ENCODE measurements around the gene PRKRIP1.

Gene PRKRIP1

DNA sequence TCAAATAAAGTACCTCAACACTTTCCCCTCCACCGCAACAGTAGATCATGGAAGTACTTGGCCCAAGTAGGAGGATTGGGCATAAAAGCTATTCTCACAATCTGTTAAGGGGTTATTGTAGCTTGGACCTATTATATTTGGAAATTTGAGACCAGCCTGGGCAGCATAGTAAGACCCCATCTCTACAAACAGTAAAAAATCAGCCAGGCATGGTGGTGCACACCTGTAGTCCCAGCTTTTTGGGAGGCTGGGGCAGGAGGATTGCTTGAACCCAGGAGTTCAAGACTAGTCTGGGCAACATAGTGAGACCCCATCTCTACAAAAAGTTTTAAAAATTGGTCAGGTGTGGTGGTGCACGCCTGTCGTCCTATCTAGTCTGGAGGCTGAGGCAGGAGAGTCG, 13.2 kb downstream of the PRKRIP1 start:
- no peaks in the 10 kb centered on the region for H3K27me3 ChIP-seq (ENCODE audit: control insufficient read depth, low read length)
- TF ChIP-seq, protein P1, sequence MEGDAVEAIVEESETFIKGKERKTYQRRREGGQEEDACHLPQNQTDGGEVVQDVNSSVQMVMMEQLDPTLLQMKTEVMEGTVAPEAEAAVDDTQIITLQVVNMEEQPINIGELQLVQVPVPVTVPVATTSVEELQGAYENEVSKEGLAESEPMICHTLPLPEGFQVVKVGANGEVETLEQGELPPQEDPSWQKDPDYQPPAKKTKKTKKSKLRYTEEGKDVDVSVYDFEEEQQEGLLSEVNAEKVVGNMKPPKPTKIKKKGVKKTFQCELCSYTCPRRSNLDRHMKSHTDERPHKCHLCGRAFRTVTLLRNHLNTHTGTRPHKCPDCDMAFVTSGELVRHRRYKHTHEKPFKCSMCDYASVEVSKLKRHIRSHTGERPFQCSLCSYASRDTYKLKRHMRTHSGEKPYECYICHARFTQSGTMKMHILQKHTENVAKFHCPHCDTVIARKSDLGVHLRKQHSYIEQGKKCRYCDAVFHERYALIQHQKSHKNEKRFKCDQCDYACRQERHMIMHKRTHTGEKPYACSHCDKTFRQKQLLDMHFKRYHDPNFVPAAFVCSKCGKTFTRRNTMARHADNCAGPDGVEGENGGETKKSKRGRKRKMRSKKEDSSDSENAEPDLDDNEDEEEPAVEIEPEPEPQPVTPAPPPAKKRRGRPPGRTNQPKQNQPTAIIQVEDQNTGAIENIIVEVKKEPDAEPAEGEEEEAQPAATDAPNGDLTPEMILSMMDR (IDR thresholded peaks at IDR 0.05; ENCODE audit: low read depth, low read length, poor library complexity, severe bottlenecking), result no peak
- TF ChIP-seq EZH2phosphoT487 (IDR thresholded peaks at IDR 0.05; ENCODE audit: borderline replicate concordance, low read length), result no peak
- H3K27ac ChIP-seq (ENCODE audit: low read depth, low read length), result no peak overlapping the region
- H4K20me1 ChIP-seq (ENCODE audit: control insufficient read depth, insufficient read depth, low read depth, low read length), result no peaks in the 10 kb centered on the region
- H3K4me3 ChIP-seq (ENCODE audit: low read length), result no peak overlapping the region
- peaks cover 14% of the 10 kb centered on the region for H3F3A ChIP-seq (ENCODE audit: control insufficient read depth, insufficient read depth)
- no peaks in the 10 kb centered on the region for H3K9me2 ChIP-seq (replicated peaks; ENCODE audit: control insufficient read depth, low read length)
- peaks cover 69% of the 10 kb centered on the region for H3K4me1 ChIP-seq (ENCODE audit: control insufficient read depth, low read length)
- peaks cover 6% of the 10 kb centered on the region; the same call in 1 of the 2 replicates for H3K9me3 ChIP-seq (ENCODE audit: control insufficient read depth, insufficient read depth, low read length)
- H3K4me2 ChIP-seq (ENCODE audit: low read length), result no peak overlapping the region
- peaks cover 100% of the 10 kb centered on the region for H3K36me3 ChIP-seq (ENCODE audit: control insufficient read depth, low read length)
- H3K79me2 ChIP-seq (ENCODE audit: control insufficient read depth, low read length), result peaks cover 81% of the 10 kb centered on the region

DNA sequence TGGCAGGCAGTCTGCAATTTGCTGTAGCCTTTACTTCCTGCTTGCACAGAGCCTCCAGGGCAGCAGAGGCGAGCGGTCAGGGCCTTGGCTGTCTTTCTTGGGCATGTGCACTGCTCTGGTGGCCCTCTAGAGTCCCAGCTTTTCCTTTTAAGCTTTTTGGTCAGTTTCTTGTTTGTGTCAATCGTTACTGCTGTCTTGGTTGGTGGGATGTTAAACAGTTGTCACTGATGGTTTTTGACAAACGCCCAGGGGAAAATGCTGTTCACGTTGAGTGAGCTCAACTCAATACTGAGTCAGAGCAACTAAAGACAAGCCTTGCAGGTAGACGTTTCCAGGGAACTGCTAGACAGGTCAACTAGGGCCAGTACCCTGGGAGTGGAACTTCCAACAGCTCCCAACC, 14.0 kb downstream of the PRKRIP1 start:
- Histone ChIP-seq H3K4me1 (ENCODE audit: control insufficient read depth, low read length) (peaks cover 69% of the 10 kb centered on the region), H3K4me2 (ENCODE audit: low read length) (no peak overlapping the region), H3K36me3 (ENCODE audit: control insufficient read depth, low read length) (peaks cover 100% of the 10 kb centered on the region), H3K9me2 (replicated peaks; ENCODE audit: control insufficient read depth, low read length) (no peaks in the 10 kb centered on the region), H3K9me3 (ENCODE audit: control insufficient read depth, insufficient read depth, low read length) (peaks cover 6% of the 10 kb centered on the region; the same call in 1 of the 2 replicates), H4K20me1 (ENCODE audit: control insufficient read depth, insufficient read depth, low read depth, low read length) (no peaks in the 10 kb centered on the region), H3K4me3 (ENCODE audit: low read length) (no peak overlapping the region), H3K27ac (ENCODE audit: low read depth, low read length) (no peak overlapping the region; the same call in 1 of the 2 replicates), H3F3A (ENCODE audit: control insufficient read depth, insufficient read depth) (peaks cover 12% of the 10 kb centered on the region), H3K79me2 (ENCODE audit: control insufficient read depth, low read length) (peaks cover 80% of the 10 kb centered on the region), H3K27me3 (ENCODE audit: control insufficient read depth, low read length) (no peaks in the 10 kb centered on the region)
- TF ChIP-seq, protein P1 (IDR thresholded peaks at IDR 0.05; ENCODE audit: low read depth, low read length, poor library complexity, severe bottlenecking), result no peak
- TF ChIP-seq EZH2phosphoT487 (IDR thresholded peaks at IDR 0.05; ENCODE audit: borderline replicate concordance, low read length), result no peak

DNA sequence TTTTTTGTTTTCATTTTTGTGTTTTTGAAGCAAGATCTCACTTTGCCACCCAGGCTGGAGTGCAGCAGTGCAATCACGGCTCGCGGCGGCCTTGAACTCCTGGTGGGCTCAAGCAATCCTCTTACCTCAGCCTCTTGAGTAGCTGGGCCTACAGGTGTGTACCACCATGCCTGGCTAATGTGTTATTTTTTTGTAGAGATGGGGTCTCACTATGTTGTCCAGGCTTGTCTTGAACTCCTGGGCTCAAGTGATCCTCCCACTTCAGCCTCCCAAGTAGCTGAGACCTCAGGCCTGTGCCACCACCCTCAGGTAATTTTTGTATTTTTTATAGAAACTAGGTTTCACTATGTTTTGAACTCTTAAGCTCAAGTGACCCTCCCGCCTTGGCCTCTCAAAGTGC, 14.8 kb downstream of the PRKRIP1 start:
- H3K27me3 ChIP-seq (ENCODE audit: control insufficient read depth, low read length), result no peaks in the 10 kb centered on the region
- peaks cover 75% of the 10 kb centered on the region for H3K4me1 ChIP-seq (ENCODE audit: control insufficient read depth, low read length)
- no peak overlapping the region for H3K27ac ChIP-seq (ENCODE audit: low read depth, low read length)
- TF ChIP-seq EZH2phosphoT487 (IDR thresholded peaks at IDR 0.05; ENCODE audit: borderline replicate concordance, low read length), result no peak
- TF ChIP-seq, protein P1 (IDR thresholded peaks at IDR 0.05; ENCODE audit: low read depth, low read length, poor library complexity, severe bottlenecking), result no peak
- H3K9me3 ChIP-seq (ENCODE audit: control insufficient read depth, insufficient read depth, low read length), result peaks cover 6% of the 10 kb centered on the region; the same call in 1 of the 2 replicates
- no peaks in the 10 kb centered on the region for H4K20me1 ChIP-seq (ENCODE audit: control insufficient read depth, insufficient read depth, low read depth, low read length)
- no peak overlapping the region for H3K4me2 ChIP-seq (ENCODE audit: low read length)
- H3K9me2 ChIP-seq (replicated peaks; ENCODE audit: control insufficient read depth, low read length), result no peaks in the 10 kb centered on the region
- peaks cover 100% of the 10 kb centered on the region for H3K36me3 ChIP-seq (ENCODE audit: control insufficient read depth, low read length)
- H3F3A ChIP-seq (ENCODE audit: control insufficient read depth, insufficient read depth), result peaks cover 15% of the 10 kb centered on the region
- no peak overlapping the region for H3K4me3 ChIP-seq (ENCODE audit: low read length)
- H3K79me2 ChIP-seq (ENCODE audit: control insufficient read depth, low read length), result peaks cover 80% of the 10 kb centered on the region
